Measurements from ENCODE around the gene XXYLT1.

GRCh38 chr3:195169011-195169649 lies 101.8 kb downstream of the XXYLT1 start:
- no peak for TF ChIP-seq CTCF (conservative IDR thresholded peaks at IDR 0.05; ENCODE audit: low read depth, low read length)
- no peak for TF ChIP-seq EZH2 (IDR thresholded peaks at IDR 0.05; ENCODE audit: borderline replicate concordance, low read depth, low read length, poor library complexity, severe bottlenecking)
